Medulla oblongata (tissue), 1 donor: Measurements from ENCODE around the gene AKAP13.

Experiments used
- DNase-seq: peaks from one replicate; pipeline ENCODE4 v3.0.0-alpha.2; 2015; ENCODE audit errors: extremely low spot score

AKAP13 gene

DNA sequence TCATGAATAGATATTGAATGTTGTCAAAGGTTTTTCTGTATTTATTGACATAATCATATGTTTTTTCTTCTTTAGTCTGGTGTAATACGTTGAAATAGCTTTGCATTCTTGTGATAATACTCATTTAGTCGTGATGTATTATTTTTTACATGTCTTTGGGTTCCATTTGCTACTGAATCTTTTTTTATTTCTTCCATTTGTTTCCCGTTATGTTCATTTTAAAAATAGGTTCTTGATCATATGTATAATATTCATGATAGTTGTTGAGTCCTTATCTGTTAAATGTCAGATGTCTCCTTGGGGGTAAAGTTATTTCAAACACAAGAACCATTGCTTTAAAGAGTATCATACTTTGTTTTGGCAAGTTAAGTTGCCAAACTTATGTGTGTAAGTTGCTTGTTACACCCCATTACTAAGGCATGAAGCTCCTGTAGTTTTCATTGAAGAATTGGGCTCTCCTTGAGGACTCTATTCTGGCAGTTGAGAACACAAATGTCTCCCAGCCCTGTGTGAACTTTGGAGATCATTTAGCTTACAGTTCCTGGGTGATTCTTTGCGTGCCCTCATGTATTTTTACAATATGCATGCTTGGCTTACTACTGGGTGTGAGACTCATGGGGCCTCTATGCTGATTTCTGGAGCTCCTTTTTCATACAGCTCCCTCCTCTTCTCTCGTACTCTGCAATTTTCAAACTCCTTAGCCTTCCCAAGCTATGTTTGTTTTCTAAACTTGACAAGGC is 8.3 kb downstream of the AKAP13 start:
- DNase-seq: no peak

DNA sequence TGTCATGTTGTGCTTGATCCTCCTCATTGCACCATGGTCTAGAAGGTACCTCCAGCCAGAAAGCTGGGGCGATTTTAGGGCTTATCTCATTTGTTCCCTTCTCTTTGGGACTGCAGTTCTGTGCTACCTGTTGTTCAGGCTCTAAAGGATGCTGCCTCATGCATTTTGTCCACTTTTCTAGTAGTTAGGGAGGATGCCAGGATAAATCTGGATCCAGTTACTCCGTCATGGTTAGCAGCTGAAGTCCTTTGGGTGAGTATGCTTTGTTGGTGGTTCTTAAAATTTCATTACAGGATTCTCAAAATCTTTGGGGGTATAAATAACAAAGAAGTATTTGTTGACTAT is 8.9 kb downstream of the AKAP13 start:
- DNase-seq: no peak

GRCh38 chr15:85389772-85390171 is 9.4 kb downstream of the AKAP13 start:
- DNase-seq: no peak

GRCh38 chr15:85393210-85393609 is 12.8 kb downstream of the AKAP13 start:
- no peak for DNase-seq

GRCh38 chr15:85394554-85395333 is 14.3 kb downstream of the AKAP13 start:
- no peak for DNase-seq

DNA sequence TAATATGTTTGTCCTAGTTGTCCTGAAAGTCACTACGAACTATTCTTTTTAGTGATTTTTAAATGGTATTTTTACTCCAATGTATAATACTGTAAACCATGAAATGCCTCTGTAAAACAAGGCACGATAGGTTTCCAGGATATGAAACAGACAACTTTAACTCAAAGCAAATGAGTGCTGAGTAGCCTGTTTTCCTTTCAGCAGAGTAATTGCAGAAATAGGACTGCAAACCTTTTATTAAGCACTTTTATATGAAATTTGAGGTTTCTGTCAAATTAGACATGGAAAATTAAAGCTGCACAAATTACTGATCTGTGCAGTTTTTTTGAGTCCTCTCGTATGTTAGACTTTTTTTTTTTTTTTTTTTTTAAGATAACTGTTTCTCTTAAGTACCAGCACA is 16.2 kb downstream of the AKAP13 start:
- no peak for DNase-seq

- no peak for DNase-seq
Measured at GRCh38 chr15:85397151-85397550, 16.7 kb downstream of the AKAP13 start.

DNA sequence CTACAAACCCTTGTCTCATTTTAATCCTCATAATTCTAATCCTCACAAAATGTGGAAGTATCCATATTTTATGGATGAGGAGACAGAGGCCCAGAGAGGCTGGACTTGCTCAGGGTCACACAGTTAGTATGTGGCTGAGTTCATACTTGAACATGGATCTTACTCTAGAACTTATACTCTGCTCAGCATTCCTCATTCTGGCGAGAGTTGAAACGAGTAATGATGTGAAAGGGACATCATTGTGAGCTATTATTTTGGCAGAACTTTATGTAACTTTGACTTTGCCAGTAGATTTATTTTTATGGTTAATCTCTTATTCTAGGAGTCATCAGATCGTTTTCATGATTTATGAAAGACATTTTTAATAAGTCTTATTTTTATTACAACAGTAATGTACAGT is 17.5 kb downstream of the AKAP13 start:
- no peak for DNase-seq

DNA sequence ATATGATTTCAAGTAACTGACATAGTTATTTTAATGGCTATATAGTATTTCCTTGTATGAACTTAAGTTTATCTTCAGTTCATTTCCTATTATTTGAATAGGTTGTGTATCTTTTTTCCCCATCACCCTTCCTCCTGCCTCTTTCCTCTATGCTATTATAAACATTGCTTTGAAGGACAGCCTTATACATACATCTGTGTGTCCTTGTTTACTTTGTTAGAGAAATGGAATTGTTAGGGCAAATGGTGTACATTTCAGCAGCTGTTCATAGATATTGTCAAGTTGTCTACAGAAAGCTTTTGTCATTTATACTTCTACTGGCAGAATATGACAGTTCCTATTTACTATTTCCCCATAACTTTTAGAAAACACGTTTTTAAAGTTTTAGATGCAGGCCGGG is 18.4 kb downstream of the AKAP13 start:
- DNase-seq: no peak

DNA sequence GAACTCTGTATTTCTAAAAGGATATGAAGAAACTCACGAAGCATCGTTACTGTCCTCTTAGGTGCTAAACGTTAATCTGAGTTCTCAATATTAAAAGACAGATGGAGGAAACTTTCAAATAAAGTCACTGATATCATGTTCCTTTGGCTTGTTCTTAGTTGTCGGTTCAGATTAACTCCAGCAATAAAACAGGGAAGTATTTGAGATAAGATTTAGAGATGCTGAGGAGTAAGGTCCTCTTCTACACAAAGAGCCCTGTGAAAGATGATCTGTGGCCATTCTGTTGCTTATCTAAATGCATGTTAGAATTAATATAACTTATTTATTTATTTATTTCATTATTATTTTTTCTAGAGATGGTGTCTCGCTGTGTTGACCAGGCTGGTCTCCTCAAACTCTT is 19.2 kb downstream of the AKAP13 start:
- DNase-seq: no peak

DNA sequence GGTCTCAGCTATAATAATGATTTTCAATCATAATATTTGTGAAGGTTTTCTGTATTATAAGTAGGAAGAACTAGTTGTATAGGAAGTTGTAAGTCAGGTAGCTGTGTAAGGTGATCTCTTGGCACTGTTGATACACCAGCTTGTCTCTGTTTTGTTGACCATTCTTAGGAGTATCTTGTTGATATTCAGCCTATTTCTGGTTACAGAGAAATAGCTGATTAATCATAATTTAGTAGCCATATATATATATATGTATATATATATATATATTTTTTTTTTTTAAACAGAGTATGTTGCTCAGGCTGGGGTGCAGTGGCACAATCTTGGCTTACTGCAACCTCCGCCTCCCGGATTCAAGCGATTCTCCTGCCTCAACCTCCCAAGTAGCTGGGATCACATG is 20.2 kb downstream of the AKAP13 start:
- DNase-seq: no peak

GRCh38 chr15:85401108-85401774 is 20.8 kb downstream of the AKAP13 start:
- no peak for DNase-seq

GRCh38 chr15:85402195-85402881 is 21.9 kb downstream of the AKAP13 start:
- peak; percentile 53 for DNase-seq

GRCh38 chr15:85403745-85404144 is 23.3 kb downstream of the AKAP13 start:
- no peak for DNase-seq

DNA sequence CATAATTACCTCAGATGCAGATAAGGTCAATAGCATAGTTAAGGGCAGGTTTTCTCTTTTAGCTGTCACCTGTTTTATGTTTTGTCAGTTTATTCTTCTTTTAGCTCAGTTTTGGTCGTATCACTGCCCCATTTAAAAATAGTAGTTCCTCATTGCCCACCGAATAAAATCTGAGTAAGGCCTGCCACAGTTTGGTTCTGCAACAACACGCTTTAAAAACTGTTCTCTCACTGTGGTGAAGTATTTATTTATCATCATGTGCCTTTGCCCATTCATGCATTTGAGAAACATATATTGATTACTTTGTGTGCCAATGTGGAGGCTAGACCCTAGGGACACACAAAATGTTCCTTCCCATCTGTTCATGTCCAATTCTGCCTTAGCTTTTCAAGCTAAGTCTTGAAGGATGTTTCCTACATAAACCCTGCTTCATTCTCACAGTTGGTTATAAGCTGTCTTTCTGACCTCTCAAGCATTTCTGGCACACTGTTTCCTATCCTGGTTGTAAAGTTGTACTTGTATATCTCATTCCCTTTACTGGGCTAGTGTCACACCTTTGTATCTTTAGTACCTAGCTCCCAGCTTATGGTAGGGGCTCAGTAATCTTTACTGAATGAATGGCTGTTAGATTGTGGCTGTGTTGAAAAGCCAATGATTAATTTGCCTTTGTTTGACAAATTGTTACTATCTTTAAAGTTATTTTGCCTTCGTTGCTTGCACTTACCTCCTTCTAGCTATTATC is 23.9 kb downstream of the AKAP13 start:
- DNase-seq: peak; percentile 41

- DNase-seq: no peak
Measured at GRCh38 chr15:85404918-85405866, 24.8 kb downstream of the AKAP13 start.

DNA sequence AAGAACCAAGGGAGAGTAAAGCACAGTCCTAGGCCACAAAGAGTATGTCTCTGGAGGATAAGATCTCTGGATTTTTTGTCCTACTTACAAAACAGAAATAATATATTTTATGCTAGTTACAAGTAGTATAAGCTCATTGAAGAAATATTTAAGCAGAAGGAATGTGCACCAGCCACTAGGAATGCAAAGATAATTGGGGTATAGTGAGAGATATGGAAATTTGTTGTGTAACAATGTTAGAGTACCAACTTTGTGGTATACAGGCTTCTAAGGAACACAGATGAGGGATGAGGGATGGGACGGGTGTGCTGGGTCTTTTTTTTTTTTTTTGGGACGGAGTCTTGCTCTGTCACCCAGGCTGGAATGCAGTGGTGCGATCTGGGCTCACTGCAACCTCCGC is 26.5 kb downstream of the AKAP13 start:
- DNase-seq: no peak

DNA sequence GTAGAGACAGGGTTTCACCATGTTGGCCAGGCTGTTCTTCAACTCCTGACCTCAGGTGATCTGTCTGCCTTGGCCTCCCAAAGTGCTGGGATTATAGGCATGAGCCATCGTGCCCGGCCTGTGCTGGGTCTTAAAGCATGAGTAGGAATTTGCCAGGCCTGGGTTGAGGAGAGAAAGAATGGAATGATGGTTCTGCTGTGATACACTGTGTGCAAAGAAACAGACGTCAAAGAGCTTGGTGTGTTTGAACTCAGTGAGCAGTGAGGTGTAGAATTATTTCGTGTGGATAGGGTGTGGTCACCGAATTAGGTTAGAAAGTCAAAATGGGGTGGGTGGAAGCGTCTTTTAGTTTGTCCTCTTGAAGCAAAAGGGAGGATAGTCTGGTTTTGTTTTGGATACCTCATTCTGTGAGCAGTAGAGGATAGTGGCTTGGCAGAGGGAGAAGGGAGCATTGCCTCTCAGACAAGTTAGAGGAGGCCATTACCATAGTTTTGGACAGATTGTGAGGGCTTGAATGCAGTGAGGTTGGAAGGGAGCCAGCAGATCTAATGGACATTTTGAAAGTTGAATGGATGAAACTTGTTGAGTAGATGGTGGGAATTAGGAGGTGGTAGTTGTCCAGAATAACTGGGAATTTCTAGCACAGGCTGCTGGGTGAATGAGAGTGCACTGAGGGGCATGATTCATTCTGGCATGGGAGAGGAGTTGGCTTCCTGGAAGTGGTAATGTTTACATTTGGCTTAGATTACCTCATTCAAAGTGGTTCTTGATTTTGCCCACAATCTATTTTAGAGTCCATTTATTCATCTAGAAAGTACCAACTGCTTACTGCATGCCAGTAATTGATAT is 27.2 kb downstream of the AKAP13 start:
- DNase-seq: no peak

- DNase-seq: no peak
Measured at GRCh38 chr15:85408270-85408746, 27.9 kb downstream of the AKAP13 start.
